ENCODE data around the gene LRP1.

Gene LRP1

DNA sequence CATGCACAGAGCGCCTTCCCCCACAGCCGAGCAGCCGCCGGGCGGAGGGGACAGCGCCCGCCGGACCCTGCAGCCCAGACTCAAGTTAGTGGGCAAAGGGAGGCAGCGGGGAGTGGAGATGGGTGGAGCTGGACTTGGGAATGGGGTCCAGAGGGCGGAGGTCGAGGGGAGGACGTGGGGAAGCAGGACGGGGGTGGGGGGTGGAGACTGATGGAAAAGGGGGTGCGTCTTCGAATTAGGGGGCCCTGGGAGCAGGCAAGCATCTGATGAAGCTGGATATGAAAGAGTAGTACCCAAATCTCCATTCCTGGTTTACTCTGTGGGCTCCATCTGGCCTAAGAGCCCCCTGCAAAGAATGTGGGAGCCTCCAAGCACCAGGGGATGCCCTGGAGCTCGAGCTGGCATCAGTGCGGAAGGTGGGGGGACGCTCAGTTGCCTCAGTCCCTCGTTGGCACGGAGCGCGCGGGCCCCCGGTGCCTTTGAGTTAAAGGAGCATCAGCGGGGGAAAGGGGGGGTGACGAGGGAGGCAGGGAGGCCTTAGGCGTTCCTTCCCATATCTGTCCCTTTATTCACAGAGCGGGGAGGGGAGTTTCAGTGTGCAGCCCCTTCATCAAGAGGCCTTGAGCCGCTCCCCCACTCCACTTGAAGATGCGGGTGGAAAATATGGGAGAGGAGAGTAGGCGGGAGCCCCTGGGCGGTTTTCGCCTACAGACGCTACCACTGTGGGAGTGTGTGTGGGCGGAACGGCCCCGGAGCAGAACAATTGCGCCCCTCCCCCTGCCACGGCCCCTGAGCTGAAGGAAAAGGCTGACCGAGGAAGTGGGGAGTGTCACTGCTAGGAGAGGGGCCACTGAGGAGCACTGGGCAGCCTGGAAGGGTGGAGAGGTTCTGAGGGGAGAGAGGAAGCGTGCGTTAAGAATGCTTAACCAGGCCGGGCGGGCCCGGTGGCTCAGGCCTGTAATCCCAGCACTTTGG lies 38.7 kb upstream of the LRP1 start:
- Histone ChIP-seq H2AFZ (ENCODE audit: low read length) (peak overlapping the region; percentile 79), H3F3A (ENCODE audit: insufficient read depth, low read length) (peaks cover 19% of the 10 kb centered on the region), H3K27ac (ENCODE audit: low read length) (no peak overlapping the region), H3K9me2 (replicated peaks; ENCODE audit: insufficient read depth, low read length) (no peaks in the 10 kb centered on the region), H3K9ac (ENCODE audit: low read length) (peak overlapping the region; percentile 47; the same call in 1 of the 2 replicates), H3K4me2 (ENCODE audit: low read depth, low read length) (peak overlapping the region; percentile 88), H3K4me1 (ENCODE audit: low read length) (peaks cover 6% of the 10 kb centered on the region; the same call in 1 of the 2 replicates), H3K9me3 (replicated peaks; ENCODE audit: insufficient read depth, low read length) (no peaks in the 10 kb centered on the region), H3K27me3 (replicated peaks; ENCODE audit: insufficient read depth, low read length) (no peaks in the 10 kb centered on the region), H3K36me3 (replicated peaks; ENCODE audit: insufficient read depth, low read length) (no peaks in the 10 kb centered on the region), H4K20me1 (ENCODE audit: insufficient read depth, low read length) (no peaks in the 10 kb centered on the region), H3K4me3 (ENCODE audit: low read length) (peak overlapping the region; percentile 74), H3K79me2 (ENCODE audit: low read length) (no peaks in the 10 kb centered on the region)
- no peak for TF ChIP-seq EZH2 (optimal IDR thresholded peaks at IDR 0.05; ENCODE audit: low read depth, low read length)
- no peak for TF ChIP-seq EZH2phosphoT487 (IDR thresholded peaks at IDR 0.05; ENCODE audit: low read length)
- TF ChIP-seq CTCF (IDR thresholded peaks at IDR 0.05; ENCODE audit: low read length), result no peak
- DNase-seq, result no peak

GRCh38 chr12:57090490-57090889 lies 37.8 kb upstream of the LRP1 start:
- peaks cover 6% of the 10 kb centered on the region; the same call in 1 of the 2 replicates for H3K4me1 ChIP-seq (ENCODE audit: low read length)
- no peaks in the 10 kb centered on the region for H3K36me3 ChIP-seq (replicated peaks; ENCODE audit: insufficient read depth, low read length)
- no peaks in the 10 kb centered on the region for H4K20me1 ChIP-seq (ENCODE audit: insufficient read depth, low read length)
- H3K27me3 ChIP-seq (replicated peaks; ENCODE audit: insufficient read depth, low read length), result no peaks in the 10 kb centered on the region
- H3K9me2 ChIP-seq (replicated peaks; ENCODE audit: insufficient read depth, low read length), result no peaks in the 10 kb centered on the region
- H3F3A ChIP-seq (ENCODE audit: insufficient read depth, low read length), result peaks cover 19% of the 10 kb centered on the region
- no peak overlapping the region for H3K9ac ChIP-seq (ENCODE audit: low read length)
- no peak overlapping the region for H3K4me2 ChIP-seq (ENCODE audit: low read depth, low read length)
- DNase-seq, result no peak
- no peak overlapping the region for H2AFZ ChIP-seq (ENCODE audit: low read length)
- H3K79me2 ChIP-seq (ENCODE audit: low read length), result no peaks in the 10 kb centered on the region
- H3K4me3 ChIP-seq (ENCODE audit: low read length), result no peak overlapping the region
- no peak overlapping the region for H3K27ac ChIP-seq (ENCODE audit: low read length)
- H3K9me3 ChIP-seq (replicated peaks; ENCODE audit: insufficient read depth, low read length), result no peaks in the 10 kb centered on the region
- TF ChIP-seq CTCF (IDR thresholded peaks at IDR 0.05; ENCODE audit: low read length) (no peak), EZH2phosphoT487 (IDR thresholded peaks at IDR 0.05; ENCODE audit: low read length) (no peak), EZH2 (optimal IDR thresholded peaks at IDR 0.05; ENCODE audit: low read depth, low read length) (no peak)

DNA sequence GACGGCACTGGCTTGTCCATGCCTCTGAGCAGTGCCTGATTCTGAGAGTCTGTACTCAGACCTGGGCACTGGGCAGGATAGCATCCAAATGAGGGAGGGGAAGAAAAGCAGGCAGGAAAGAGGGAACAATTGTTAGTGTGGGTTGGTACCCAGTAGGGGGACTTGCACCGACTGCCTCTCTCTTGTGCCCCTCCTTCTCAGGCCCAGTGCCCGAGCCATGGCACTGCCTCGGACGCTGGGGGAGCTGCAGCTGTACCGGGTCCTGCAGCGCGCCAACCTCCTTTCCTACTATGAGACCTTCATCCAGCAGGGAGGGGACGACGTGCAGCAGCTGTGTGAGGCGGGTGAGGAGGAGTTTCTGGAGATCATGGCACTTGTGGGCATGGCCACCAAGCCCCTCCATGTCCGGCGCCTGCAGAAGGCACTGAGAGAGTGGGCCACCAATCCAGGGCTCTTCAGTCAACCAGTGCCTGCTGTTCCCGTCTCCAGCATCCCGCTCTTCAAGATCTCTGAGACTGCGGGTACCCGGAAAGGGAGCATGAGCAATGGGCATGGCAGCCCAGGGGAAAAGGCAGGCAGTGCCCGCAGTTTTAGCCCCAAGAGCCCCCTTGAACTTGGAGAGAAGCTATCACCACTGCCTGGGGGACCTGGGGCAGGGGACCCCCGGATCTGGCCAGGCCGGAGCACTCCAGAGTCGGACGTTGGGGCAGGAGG lies 37.2 kb upstream of the LRP1 start:
- H2AFZ ChIP-seq (ENCODE audit: low read length), result no peak overlapping the region
- no peak overlapping the region for H3K4me2 ChIP-seq (ENCODE audit: low read depth, low read length)
- H3K36me3 ChIP-seq (replicated peaks; ENCODE audit: insufficient read depth, low read length), result no peaks in the 10 kb centered on the region

More for the DNA sequence above, 37.2 kb upstream of the LRP1 start:
- H4K20me1 ChIP-seq (ENCODE audit: insufficient read depth, low read length), result no peaks in the 10 kb centered on the region
- no peak overlapping the region for H3K27ac ChIP-seq (ENCODE audit: low read length)
- no peaks in the 10 kb centered on the region for H3K9me2 ChIP-seq (replicated peaks; ENCODE audit: insufficient read depth, low read length)
- no peak overlapping the region for H3K9ac ChIP-seq (ENCODE audit: low read length)
- peaks cover 19% of the 10 kb centered on the region for H3F3A ChIP-seq (ENCODE audit: insufficient read depth, low read length)
- H3K4me1 ChIP-seq (ENCODE audit: low read length), result peaks cover 1% of the 10 kb centered on the region; the same call in 1 of the 2 replicates
- no peaks in the 10 kb centered on the region for H3K9me3 ChIP-seq (replicated peaks; ENCODE audit: insufficient read depth, low read length)
- TF ChIP-seq EZH2phosphoT487 (IDR thresholded peaks at IDR 0.05; ENCODE audit: low read length), result no peak
- no peak for TF ChIP-seq CTCF (IDR thresholded peaks at IDR 0.05; ENCODE audit: low read length)
- TF ChIP-seq EZH2 (optimal IDR thresholded peaks at IDR 0.05; ENCODE audit: low read depth, low read length), result no peak
- H3K4me3 ChIP-seq (ENCODE audit: low read length), result no peak overlapping the region
- H3K79me2 ChIP-seq (ENCODE audit: low read length), result no peaks in the 10 kb centered on the region
- H3K27me3 ChIP-seq (replicated peaks; ENCODE audit: insufficient read depth, low read length), result no peaks in the 10 kb centered on the region
- DNase-seq, result no peak

Data from MM.1S (cell line).